Ecto neural progenitor cell (in vitro differentiated cells): Measurements from ENCODE around the gene SLC38A4.
"Not testable (repeated sequence)": the region's sequence is repeated elsewhere in the genome, so short reads cannot be mapped to it uniquely, and the experiment has no call there.

ENCODE experiments used
- DNase-seq: peaks from one replicate; pipeline ENCODE4 v3.0.0-alpha.2; 2018; ENCODE audit warnings: low spot score

SLC38A4 gene

GRCh38 chr12:46775796-46776195 lies 50.0 kb downstream of the SLC38A4 start:
- no peak for DNase-seq

GRCh38 chr12:46774322-46774633 lies 51.5 kb downstream of the SLC38A4 start:
- DNase-seq: no peak

DNA sequence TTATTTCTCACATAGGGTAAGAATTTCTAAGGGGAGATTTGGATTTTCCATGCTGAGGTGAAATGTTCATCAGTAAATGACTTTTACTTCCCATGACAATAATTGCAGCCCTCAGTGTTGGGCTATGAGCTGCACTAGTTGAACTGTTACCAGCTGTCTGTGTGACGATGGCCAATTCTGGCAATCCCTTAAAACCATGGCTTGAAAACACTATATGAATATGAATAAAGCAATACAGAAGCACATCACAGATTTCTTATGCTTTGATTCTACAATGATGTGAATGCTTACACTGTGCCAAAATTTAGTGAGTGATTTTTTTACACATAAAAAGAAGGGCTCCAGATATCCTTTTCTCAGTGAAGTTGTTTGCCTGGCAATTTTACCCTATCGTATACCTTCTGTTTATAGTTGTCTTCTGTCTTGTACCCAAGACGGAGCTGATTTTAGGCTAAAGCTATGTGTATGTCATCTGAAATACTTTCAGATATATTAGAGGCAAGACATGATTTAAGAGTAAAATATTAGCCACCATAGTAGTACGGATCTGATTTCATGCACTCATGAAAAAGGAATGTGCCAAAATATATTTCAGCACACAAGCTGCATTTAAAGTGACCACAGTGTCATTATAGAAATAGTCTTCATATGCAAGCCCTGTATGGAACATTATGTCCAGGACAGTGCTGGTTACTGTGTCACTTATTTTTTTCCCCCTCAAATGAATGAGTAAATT lies 52.0 kb downstream of the SLC38A4 start:
- no peak for DNase-seq

GRCh38 chr12:46771268-46771827 lies 54.4 kb downstream of the SLC38A4 start:
- peak; percentile 48 for DNase-seq

DNA sequence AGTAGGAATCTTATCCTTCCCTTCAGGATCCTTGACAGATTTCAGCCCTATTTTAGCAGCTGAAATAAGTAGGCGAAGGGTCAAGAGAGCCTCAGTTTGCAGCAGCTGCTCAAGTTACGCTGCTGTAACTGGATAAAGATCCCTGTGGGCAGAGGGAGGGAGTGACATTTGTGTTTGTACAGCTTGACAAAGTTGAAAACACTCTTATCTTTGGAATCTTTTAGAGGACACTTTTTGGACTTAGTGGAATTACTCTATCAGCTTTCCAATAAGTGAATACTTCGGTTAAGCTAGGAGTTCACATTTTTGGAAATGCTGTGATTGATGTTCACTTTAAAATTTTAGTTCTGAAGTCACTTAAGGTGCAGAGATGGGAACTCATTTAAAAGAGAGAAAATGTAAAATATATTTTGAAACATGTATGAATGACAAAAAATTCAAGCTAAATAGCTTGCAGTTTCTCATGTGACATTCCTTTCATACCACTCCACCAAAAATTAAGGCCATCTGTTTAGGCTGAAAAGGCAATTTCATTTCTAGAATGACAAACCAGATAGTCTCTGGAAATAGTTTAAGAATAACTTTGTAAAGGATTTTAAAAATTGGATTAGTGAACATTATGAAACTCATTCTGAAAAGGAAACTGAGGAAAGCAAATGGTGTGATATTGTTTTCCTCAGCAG lies 55.2 kb downstream of the SLC38A4 start:
- peak; percentile 56 for DNase-seq

DNA sequence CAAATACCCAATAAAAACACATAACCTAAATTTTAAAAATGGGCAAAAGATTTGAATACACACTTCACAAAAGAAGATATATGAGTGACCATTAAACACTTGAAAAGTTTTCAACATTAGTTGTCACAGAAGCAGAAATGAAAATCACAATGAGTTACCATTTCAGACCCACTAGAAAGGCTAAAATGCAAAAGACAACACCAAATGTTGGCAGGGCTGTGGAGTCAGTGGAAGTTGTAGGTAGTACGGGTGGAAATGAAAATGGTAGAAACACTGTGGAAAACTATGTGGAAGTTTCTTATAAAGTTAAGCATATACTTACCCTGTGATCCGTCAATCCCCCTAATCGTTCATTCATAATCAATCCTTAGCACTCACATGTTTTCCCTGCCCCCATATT lies 61.8 kb downstream of the SLC38A4 start:
- no peak for DNase-seq

DNA sequence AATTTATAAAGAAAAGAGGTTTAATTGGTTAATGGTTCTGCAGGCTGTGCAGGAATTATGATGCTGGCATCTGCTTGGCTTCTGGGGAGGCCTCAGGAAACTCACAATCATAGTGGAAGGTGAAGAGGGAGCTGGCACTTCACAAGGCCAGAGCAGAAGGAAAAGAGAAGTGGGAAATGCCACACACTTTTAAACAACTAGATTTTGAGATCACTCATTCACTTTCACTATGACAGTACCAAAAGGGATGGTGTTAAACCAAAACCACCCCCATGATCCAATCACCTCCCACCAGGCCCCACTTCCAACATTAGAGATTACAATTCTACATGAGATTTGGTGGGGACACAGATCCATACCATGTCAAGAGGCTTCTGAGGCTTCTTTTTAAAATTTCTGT lies 62.6 kb downstream of the SLC38A4 start:
- no peak for DNase-seq

DNA sequence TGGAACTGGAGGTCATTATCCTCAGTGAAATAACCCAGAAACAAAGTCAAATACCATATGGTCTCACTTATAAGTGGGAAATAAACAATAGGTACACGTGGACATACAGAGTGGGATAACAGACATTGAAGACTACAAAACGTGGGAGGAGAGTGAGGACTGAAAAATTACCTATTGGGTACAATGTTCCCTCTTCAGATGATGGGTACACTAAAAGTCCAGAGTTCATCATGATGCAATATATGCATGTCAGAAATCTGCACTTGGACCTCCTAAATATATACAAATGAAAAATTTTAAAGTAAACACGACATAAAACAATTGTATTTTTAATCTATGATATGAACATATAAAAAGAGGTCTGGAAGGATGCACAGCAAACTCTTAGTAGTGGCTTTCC lies 71.2 kb downstream of the SLC38A4 start:
- no peak for DNase-seq

DNA sequence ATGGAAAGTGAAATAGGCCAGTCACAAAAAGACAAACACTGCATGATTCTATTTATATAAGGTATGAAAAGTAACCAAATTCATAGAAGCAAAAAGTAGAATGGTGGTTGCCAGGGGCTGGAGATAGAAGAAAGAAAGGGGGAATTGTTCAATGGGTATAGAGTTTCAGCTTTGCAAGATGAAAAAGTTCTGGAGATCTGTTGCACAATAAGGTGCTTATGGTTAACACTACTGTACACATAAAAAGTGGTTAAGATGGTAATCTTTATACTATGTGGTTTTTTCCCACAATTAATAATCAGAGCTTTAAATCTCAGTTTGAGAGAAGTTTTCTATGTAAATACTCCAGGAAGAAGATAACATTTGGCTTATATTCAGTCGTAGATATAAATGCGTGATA lies 73.4 kb downstream of the SLC38A4 start:
- no peak for DNase-seq

DNA sequence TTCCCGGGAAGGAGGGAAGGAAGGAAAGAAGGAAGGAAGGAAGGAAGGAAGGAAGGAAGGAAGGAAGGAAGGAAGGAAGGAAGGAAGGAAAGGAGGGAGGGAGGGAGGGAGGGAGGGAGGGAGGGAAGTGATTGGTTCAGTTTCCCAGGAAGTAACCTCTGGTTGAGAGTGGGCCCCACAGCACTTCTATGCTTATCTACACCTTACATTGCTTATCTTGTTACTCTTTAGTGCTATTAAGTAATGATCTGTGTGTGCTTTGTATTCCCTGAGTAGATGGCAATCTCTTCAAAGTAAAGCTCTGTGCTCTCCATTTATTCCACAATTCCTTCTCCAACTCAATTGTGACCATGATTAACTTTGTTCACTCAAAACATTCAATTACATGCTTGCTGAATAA lies 74.6 kb downstream of the SLC38A4 start:
- DNase-seq: no peak

- DNase-seq: no peak
Measured at GRCh38 chr12:46749322-46749721, 76.5 kb downstream of the SLC38A4 start.

DNA sequence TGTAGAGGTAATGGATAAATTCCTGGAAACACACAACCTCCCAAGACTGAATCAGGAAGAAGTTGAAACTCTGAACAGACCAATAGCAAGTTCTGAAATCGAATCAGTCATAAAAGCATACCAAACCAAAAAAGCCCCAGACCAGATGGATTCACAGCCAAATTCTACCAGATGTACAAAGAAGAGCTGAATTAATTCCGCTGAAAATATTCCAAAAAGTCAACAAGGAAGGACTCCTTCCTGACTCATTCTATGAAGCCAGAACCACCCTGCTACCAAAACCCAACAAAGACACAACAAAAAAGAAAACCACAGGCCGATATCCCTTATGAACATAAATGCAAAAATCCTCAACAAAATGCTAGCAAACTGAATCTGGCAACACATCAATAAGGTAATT lies 81.5 kb downstream of the SLC38A4 start:
- DNase-seq: no peak

- DNase-seq: no peak
Measured at GRCh38 chr12:46743456-46743855, 82.3 kb downstream of the SLC38A4 start.

DNA sequence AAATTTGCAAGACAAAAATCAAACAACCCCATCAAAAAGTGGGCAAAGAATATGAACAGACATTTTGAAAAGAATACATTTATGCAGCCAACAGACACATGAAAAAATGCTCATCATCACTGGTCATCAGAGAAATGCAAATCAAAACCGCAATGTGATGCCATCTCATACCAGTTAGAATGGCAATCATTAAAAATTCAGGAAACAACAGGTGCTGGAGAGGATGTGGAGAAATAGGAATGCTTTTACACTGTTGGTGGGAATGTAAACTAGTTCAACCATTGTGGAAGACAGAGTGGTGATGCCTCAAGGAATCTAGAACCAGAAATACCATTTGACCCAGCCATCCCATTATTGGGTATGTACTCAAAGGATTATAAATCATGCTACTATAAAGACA lies 83.5 kb downstream of the SLC38A4 start:
- DNase-seq: not testable (repeated sequence)

- DNase-seq: no peak
Measured at GRCh38 chr12:46725332-46725731, 100.5 kb downstream of the SLC38A4 start.

- no peak for DNase-seq
Measured at GRCh38 chr12:46723629-46724419, 102.0 kb downstream of the SLC38A4 start.

DNA sequence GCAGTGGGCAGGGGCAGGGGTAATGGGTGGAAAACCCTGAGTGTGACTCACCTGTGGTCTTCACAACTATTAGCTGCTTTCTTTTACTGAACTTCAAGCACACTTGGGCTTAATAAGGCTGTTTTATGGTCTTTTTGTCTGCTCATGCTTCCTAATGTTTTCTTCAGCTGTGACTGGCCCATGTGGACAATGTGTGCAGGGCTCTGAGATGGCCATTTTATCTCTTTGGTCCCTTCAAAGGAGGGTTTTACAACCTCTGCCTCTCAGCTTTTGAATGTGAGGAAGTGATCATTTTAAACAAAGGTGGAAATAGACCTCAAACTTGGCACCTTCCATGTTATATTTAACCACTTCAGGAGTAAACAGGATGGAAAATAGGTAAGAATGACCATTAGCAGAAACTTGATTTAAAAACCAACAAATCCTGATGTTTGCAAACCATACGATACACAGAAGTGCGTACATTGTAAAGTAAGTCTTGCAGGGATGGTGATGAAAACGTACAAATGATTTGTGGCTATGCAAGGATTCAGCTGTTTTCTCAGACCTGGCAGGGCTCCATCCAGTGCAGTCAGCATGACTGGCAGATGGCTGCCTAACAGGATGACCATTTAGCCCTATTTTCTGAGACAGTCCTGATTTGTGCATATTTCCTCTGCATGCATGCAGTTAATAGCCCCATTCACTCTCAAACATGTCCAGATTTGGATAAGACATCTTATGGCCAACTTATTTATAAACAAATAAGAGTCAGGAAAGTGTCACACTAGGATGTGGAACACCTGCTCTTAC lies 103.2 kb downstream of the SLC38A4 start:
- no peak for DNase-seq

DNA sequence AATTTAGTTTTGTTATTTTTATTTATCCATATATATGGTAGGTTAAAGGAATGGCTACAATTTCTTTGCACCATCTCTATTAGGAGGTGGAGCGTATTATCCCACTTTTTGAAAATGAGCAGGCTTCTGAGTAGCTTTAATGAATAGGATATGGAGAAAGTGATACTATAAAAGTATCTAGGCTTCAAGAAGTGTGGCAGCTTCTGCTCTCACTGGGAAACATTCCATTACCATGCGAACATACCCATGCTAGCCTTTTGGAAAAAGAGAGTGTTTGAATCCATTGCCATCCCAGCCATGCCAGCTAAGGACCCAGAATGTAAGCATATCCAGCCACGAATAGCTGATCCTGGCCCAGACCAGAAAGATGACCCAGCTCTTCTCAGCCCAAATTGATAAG lies 107.3 kb downstream of the SLC38A4 start:
- no peak for DNase-seq

- DNase-seq: no peak
Measured at GRCh38 chr12:46717868-46718267, 107.9 kb downstream of the SLC38A4 start.

DNA sequence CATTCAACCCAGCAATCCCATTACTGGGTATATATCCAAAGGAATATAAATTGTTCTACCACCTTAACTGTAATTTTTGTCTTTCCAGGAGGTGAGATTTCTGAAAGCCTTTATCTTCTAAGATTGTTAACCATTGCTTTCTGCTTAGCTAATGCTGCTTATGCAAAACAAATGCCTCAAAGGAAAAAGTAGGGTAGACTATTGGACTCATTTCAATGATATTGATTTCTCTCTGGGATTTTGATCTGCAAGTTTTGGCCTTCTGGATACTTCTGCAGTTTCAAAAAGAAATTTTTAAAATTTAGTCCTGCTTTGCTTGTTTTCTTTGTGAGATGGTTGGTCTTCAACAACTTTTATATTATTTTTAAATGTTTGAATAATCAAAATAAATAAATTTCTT lies 108.6 kb downstream of the SLC38A4 start:
- no peak for DNase-seq
